IPS-20b (cell line): ENCODE results near the gene USP3.
A peak's percentile ranks its signal among the peaks of the same experiment; 100 is the strongest.
"Not testable (repeated sequence)": the region's sequence is repeated elsewhere in the genome, so short reads cannot be mapped to it uniquely, and the experiment has no call there.

Source experiments
- H3K27ac ChIP-seq: one replicate; pipeline ENCODE4 v1.5.1; 2013; ENCODE audit warnings: low read length
- H3K27me3 ChIP-seq: 2 replicates; pipeline ENCODE4 v1.6.1; 2013; ENCODE audit warnings: mild to moderate bottlenecking, low read length, inconsistent platforms; ENCODE audit not compliant: insufficient read depth
- H3K36me3 ChIP-seq: 2 replicates; pipeline ENCODE4 v1.6.1; 2013; ENCODE audit warnings: low read depth, mild to moderate bottlenecking, inconsistent platforms, low read length, moderate library complexity; ENCODE audit not compliant: insufficient read depth
- H3K4me1 ChIP-seq: 2 replicates; pipeline ENCODE4 v1.6.1; 2013; ENCODE audit warnings: mild to moderate bottlenecking, control low read depth, inconsistent platforms, low read length, moderate library complexity; ENCODE audit not compliant: insufficient read depth
- H3K4me3 ChIP-seq: 2 replicates; pipeline ENCODE4 v1.5.1; 2013; ENCODE audit warnings: mild to moderate bottlenecking, low read length, inconsistent platforms
- H3K9ac ChIP-seq: 2 replicates; pipeline ENCODE4 v1.6.1; 2013; ENCODE audit warnings: low read depth, mild to moderate bottlenecking, inconsistent platforms, low read length, moderate library complexity
- H3K9me3 ChIP-seq: 2 replicates; pipeline ENCODE4 v1.6.1; 2013; ENCODE audit warnings: mild to moderate bottlenecking, low read depth, low read length, inconsistent platforms; ENCODE audit not compliant: insufficient read depth

USP3 gene

GRCh38 chr15:63509955-63510940, 5.9 kb downstream of the USP3 start:
- Histone ChIP-seq H3K36me3 (no peaks in the 10 kb centered on the region), H3K4me3 (no peak overlapping the region), H3K27ac (no peak overlapping the region), H3K4me1 (peaks cover 25% of the 10 kb centered on the region), H3K9me3 (no peaks in the 10 kb centered on the region), H3K27me3 (peaks cover 47% of the 10 kb centered on the region), H3K9ac (no peak overlapping the region)

DNA sequence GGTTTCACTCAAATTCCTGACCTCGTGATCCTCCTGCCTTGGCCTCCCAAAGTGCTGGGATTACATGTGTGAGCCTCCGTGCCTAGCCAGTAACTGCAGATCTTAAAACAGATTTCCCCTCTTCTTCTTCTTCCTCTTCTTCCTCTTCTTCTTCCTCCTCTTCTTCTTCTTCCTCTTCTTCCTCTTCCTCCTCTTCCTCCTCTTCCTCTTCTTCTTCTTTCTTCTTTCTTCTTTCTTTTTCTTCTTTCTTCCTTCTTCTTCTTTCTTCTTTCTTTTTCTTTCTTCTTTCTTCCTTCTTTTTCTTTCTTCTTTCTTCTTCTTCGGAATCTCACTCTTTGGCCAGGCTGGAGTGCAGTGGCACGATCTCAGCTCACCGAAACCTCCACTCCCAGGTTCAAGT, 7.8 kb downstream of the USP3 start:
- H3K36me3 ChIP-seq = no peaks in the 10 kb centered on the region
- no peaks in the 10 kb centered on the region for H3K9me3 ChIP-seq
- peaks cover 28% of the 10 kb centered on the region for H3K27me3 ChIP-seq
- H3K4me3 ChIP-seq = no peak overlapping the region
- H3K9ac ChIP-seq = no peak overlapping the region
- no peak overlapping the region for H3K27ac ChIP-seq
- H3K4me1 ChIP-seq = peaks cover 36% of the 10 kb centered on the region

GRCh38 chr15:63513271-63513670, 8.9 kb downstream of the USP3 start:
- peaks cover 45% of the 10 kb centered on the region for H3K4me1 ChIP-seq
- H3K36me3 ChIP-seq = no peaks in the 10 kb centered on the region
- peaks cover 17% of the 10 kb centered on the region for H3K27me3 ChIP-seq

GRCh38 chr15:63513728-63514127, 9.3 kb downstream of the USP3 start:
- Histone ChIP-seq H3K27ac (no peak overlapping the region), H3K27me3 (peaks cover 12% of the 10 kb centered on the region), H3K9me3 (no peaks in the 10 kb centered on the region), H3K9ac (no peak overlapping the region), H3K4me3 (no peak overlapping the region), H3K36me3 (no peaks in the 10 kb centered on the region), H3K4me1 (peaks cover 46% of the 10 kb centered on the region)

More at GRCh38 chr15:63513271-63513670, 8.9 kb downstream of the USP3 start:
- Histone ChIP-seq H3K9me3 (no peaks in the 10 kb centered on the region), H3K4me3 (no peak overlapping the region), H3K9ac (no peak overlapping the region), H3K27ac (no peak overlapping the region)

- no peaks in the 10 kb centered on the region for H3K36me3 ChIP-seq
- peaks cover 46% of the 10 kb centered on the region for H3K4me1 ChIP-seq
- H3K27me3 ChIP-seq = peaks cover 5% of the 10 kb centered on the region
- H3K9me3 ChIP-seq = no peaks in the 10 kb centered on the region
- no peak overlapping the region for H3K27ac ChIP-seq
- H3K9ac ChIP-seq = no peak overlapping the region
- no peak overlapping the region; the same call in 1 of the 2 replicates for H3K4me3 ChIP-seq
Observed at GRCh38 chr15:63514531-63514943, 10.1 kb downstream of the USP3 start.

- H3K9ac ChIP-seq = no peak overlapping the region
- H3K9me3 ChIP-seq = no peaks in the 10 kb centered on the region
- no peaks in the 10 kb centered on the region for H3K36me3 ChIP-seq
- peak overlapping the region; percentile 12; the same call in 1 of the 2 replicates for H3K4me3 ChIP-seq
- no peak overlapping the region for H3K27ac ChIP-seq
- no peaks in the 10 kb centered on the region for H3K27me3 ChIP-seq
- H3K4me1 ChIP-seq = peaks cover 34% of the 10 kb centered on the region; the same call in 1 of the 2 replicates
Observed at GRCh38 chr15:63517202-63517601, 12.8 kb downstream of the USP3 start.

DNA sequence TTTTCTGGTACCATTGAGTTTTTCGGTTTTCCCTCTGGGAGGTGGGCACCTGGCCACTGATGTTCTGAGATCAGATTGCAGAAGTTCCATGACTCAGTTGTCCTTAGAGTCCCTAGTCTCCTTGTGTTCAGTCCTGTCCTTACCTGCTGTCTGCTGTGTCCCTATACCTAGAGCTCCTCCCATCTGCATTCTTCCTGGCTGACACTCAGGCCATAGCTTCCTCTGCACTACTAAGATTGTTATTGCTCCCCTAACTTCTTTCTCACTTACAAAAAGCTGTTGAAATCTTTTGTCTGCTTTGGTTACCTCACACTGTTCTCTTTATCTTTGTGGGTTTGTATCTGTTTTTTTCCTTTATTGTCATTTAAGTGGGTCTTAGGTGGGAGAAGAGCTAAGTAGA, 13.2 kb downstream of the USP3 start:
- Histone ChIP-seq H3K9ac (no peak overlapping the region), H3K27ac (no peak overlapping the region), H3K27me3 (no peaks in the 10 kb centered on the region), H3K9me3 (no peaks in the 10 kb centered on the region), H3K36me3 (no peaks in the 10 kb centered on the region), H3K4me3 (peak overlapping the region; percentile 12; the same call in 1 of the 2 replicates), H3K4me1 (peaks cover 34% of the 10 kb centered on the region; the same call in 1 of the 2 replicates)

GRCh38 chr15:63519041-63519440, 14.6 kb downstream of the USP3 start:
- Histone ChIP-seq H3K9ac (no peak overlapping the region), H3K4me1 (peaks cover 34% of the 10 kb centered on the region; the same call in 1 of the 2 replicates), H3K27me3 (no peaks in the 10 kb centered on the region), H3K36me3 (no peaks in the 10 kb centered on the region), H3K4me3 (no peak overlapping the region), H3K27ac (no peak overlapping the region), H3K9me3 (no peaks in the 10 kb centered on the region)

GRCh38 chr15:63519548-63520178, 15.3 kb downstream of the USP3 start:
- Histone ChIP-seq H3K27me3 (no peaks in the 10 kb centered on the region), H3K9ac (no peak overlapping the region), H3K36me3 (no peaks in the 10 kb centered on the region), H3K4me3 (no peak overlapping the region), H3K9me3 (no peaks in the 10 kb centered on the region), H3K4me1 (peaks cover 30% of the 10 kb centered on the region; the same call in 1 of the 2 replicates), H3K27ac (no peak overlapping the region)

- not testable (repeated sequence) for H3K4me3 ChIP-seq, H3K9me3 ChIP-seq, H3K27ac ChIP-seq, H3K36me3 ChIP-seq, H3K27me3 ChIP-seq, H3K9ac ChIP-seq
- peaks cover 22% of the 10 kb centered on the region; the same call in 1 of the 2 replicates for H3K4me1 ChIP-seq
Observed at GRCh38 chr15:63520462-63520861, 16.1 kb downstream of the USP3 start.

- H3K4me1 ChIP-seq = peaks cover 10% of the 10 kb centered on the region; the same call in 1 of the 2 replicates
- no peak overlapping the region for H3K27ac ChIP-seq
- H3K27me3 ChIP-seq = no peaks in the 10 kb centered on the region
- H3K9me3 ChIP-seq = no peaks in the 10 kb centered on the region
- H3K36me3 ChIP-seq = no peaks in the 10 kb centered on the region
- H3K9ac ChIP-seq = no peak overlapping the region
- no peak overlapping the region for H3K4me3 ChIP-seq
Observed at GRCh38 chr15:63522225-63522578, 17.8 kb downstream of the USP3 start.
